A673 (cell line): Measurements from ENCODE around the gene LMCD1. TPM values are rescaled to one million over a fixed set of nuclear protein-coding genes. Genes with fewer than 3 reads are reported as not detected.

Experiments used
- BruUV-seq: library from RNA; stranded (reverse); fragments of 400-500 nt; replicated peaks from 2 replicates; lab custom pipeline; 2021; lab: Mats Ljungman, UMichigan
- CTCF ChIA-PET: fragments of 300-600 bp; sonication (Branson Sonifier 250); formaldehyde crosslinking; loops from one replicate; lab custom pipeline; 2022; ENCODE audit warnings: antibody characterized with exemption; lab: Charles Lee
- POLR2A ChIA-PET: fragments of 300-600 bp; sonication (Branson Sonifier 250); formaldehyde crosslinking; loops from one replicate; lab custom pipeline; 2022; ENCODE audit warnings: antibody characterized with exemption; ENCODE audit not compliant: low non-redundant PET; lab: Charles Lee
- DNase-seq: peaks from one replicate; pipeline ENCODE4 v3.0.0-alpha.2; 2015; ENCODE audit warnings: low spot score
- H3K27ac ChIP-seq: fragments of 200-600 bp; sonication (generic); 2 replicates; pipeline ENCODE4 v1.5.1; 2016; ENCODE audit warnings: mixed run types, low read depth, mild to moderate bottlenecking, mixed read lengths, antibody characterized with exemption, low read length; ENCODE audit not compliant: poor library complexity, severe bottlenecking
- H3K27me3 ChIP-seq: fragments of 200-600 bp; sonication (generic); replicated peaks from 2 replicates; pipeline ENCODE4 v1.6.1; 2017; ENCODE audit warnings: mixed run types, low read depth, mild to moderate bottlenecking, mixed read lengths, antibody characterized with exemption, low read length; ENCODE audit not compliant: insufficient read depth, poor library complexity
- H3K36me3 ChIP-seq: fragments of 200-600 bp; sonication (generic); 2 replicates; pipeline ENCODE4 v1.6.1; 2016; ENCODE audit warnings: mixed run types, mild to moderate bottlenecking, mixed read lengths, antibody characterized with exemption, low read length; ENCODE audit not compliant: insufficient read depth, poor library complexity, severe bottlenecking
- H3K4me1 ChIP-seq: fragments of 200-600 bp; sonication (generic); 2 replicates; pipeline ENCODE4 v1.6.1; 2017; ENCODE audit warnings: mixed run types, mild to moderate bottlenecking, mixed read lengths, antibody characterized with exemption, low read length; ENCODE audit not compliant: insufficient read depth, poor library complexity, severe bottlenecking
- H3K4me3 ChIP-seq: fragments of 200-600 bp; sonication (generic); 2 replicates; pipeline ENCODE4 v1.5.1; 2016; ENCODE audit warnings: low read depth, mixed run types, mild to moderate bottlenecking, mixed read lengths, low read length; ENCODE audit not compliant: poor library complexity, severe bottlenecking
- H3K9me3 ChIP-seq: fragments of 200-600 bp; sonication (generic); 2 replicates; pipeline ENCODE4 v1.6.1; 2016; ENCODE audit warnings: mixed run types, low read depth, mild to moderate bottlenecking, mixed read lengths, antibody characterized with exemption, low read length; ENCODE audit not compliant: poor library complexity, severe bottlenecking
- EZH2 ChIP-seq: fragments of 200-600 bp; sonication (generic); IDR thresholded peaks from 2 replicates; pipeline ENCODE4 v1.6.1; 2017; ENCODE audit warnings: borderline replicate concordance, low read depth, mild to moderate bottlenecking, mixed read lengths, antibody characterized with exemption, low read length; ENCODE audit not compliant: poor library complexity, severe bottlenecking
- intact Hi-C: fragments of 100-400 bp; cut with micrococcal nuclease; formaldehyde crosslinking; loops from one replicate; pipeline ENCODE4 v1.10.0; 2022; ENCODE audit not compliant: unreplicated experiment
- total RNA-seq: library from RNA; stranded (reverse); gene quantifications from 2 replicates; pipeline ENCODE4 v1.2.3, GENCODE V29; 2021
- TF ChIP-seq, protein P1 (sequence below): fragments of 300-800, 200-600 bp; sonication (generic); conservative IDR thresholded peaks from 2 replicates; pipeline ENCODE4 v1.5.1; 2017; ENCODE audit warnings: low read depth, mild to moderate bottlenecking, antibody characterized with exemption, low read length, moderate library complexity, mixed read lengths

Gene LMCD1
- total RNA-seq, 1 experiment from 2014 or later = 4.3 TPM

DNA sequence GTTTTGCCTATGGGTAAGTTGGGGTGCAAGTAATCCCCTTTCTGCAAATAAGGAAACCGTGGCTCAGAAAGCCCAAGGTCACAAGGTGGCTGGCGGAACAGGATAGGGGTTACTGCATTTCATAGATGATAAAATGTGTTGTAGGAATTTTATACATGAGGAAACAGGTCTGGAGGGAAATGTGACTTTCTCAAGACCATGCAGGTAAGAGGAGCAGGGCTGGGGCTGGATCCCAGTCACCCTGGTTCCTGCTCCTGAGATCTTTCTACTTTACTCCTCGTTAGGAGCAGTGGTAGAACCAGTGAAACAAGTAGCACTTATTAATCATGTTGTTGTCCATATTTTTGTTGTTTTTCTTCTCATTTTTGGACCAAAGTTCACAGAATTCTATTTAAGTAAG is 79.8 kb downstream of the LMCD1 start:
- intact Hi-C loops = no loop called here
- no TSS peak for BruUV-seq
- Histone ChIP-seq H3K27ac (no peak overlapping the region), H3K4me1 (no peaks in the 10 kb centered on the region), H3K36me3 (no peaks in the 10 kb centered on the region), H3K4me3 (no peak overlapping the region), H3K27me3 (no peaks in the 10 kb centered on the region), H3K9me3 (no peaks in the 10 kb centered on the region)
- no peak for TF ChIP-seq EZH2
- CTCF ChIA-PET = no interaction called here
- no peak for DNase-seq
- POLR2A ChIA-PET = no interaction called here

DNA sequence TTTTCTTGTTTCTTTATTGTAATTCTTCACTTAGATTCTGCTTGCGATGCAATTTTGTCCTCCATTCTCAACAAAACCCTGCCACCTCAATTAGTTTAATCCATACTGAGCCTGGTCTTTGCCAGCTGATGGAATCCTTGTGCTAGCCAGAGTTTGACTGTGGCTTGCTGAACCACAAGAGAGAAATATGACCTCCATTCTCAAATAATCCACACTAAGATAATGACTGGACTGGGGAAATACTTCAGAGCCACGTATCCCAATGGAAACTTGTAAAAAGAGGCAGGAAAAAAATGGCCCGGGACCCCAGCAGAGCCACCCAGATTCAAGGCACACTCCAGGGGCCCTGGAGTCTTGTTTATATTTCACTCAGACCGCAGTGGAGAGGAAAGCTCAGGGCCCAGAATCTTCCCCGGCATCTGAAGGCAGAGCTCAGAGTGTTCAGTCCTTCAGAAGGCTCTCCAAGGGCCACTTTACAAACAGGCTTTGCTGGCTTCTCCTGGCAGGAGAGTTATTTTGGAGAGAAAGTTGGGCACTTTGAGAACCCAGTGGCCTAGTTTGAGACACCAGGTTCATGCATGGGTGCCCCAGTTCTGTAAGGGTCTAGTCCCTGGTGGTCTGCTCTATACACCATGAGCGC is 80.3 kb downstream of the LMCD1 start:
- Histone ChIP-seq H3K4me3 (no peak overlapping the region), H3K36me3 (no peaks in the 10 kb centered on the region), H3K27me3 (no peaks in the 10 kb centered on the region), H3K27ac (no peak overlapping the region), H3K4me1 (no peaks in the 10 kb centered on the region), H3K9me3 (no peaks in the 10 kb centered on the region)
- no peak for DNase-seq
- no peak for TF ChIP-seq EZH2
- TF ChIP-seq, protein P1, sequence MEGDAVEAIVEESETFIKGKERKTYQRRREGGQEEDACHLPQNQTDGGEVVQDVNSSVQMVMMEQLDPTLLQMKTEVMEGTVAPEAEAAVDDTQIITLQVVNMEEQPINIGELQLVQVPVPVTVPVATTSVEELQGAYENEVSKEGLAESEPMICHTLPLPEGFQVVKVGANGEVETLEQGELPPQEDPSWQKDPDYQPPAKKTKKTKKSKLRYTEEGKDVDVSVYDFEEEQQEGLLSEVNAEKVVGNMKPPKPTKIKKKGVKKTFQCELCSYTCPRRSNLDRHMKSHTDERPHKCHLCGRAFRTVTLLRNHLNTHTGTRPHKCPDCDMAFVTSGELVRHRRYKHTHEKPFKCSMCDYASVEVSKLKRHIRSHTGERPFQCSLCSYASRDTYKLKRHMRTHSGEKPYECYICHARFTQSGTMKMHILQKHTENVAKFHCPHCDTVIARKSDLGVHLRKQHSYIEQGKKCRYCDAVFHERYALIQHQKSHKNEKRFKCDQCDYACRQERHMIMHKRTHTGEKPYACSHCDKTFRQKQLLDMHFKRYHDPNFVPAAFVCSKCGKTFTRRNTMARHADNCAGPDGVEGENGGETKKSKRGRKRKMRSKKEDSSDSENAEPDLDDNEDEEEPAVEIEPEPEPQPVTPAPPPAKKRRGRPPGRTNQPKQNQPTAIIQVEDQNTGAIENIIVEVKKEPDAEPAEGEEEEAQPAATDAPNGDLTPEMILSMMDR = no peak
- POLR2A ChIA-PET = no interaction called here
- CTCF ChIA-PET = no interaction called here
- BruUV-seq = no TSS peak
- intact Hi-C loops = no loop called here

DNA sequence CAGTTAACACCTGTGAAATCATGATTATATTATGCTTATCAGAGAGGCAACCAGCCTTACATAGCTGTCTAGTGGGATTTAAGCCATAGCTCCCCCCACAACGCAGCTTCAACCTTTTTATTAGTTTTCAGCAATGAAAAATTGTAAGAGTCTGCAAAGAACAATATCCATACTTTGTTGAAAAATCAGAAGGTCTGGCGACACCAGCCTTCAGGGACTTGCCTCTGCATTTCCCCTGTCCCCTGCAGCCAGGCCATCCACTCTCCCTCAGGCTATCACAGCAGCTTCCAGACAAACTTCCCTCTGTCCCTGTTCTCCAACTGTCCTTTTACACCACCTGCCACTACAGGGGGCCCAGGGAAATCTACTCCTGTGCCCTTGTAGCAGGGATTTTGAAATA is 83.0 kb downstream of the LMCD1 start:
- Histone ChIP-seq H3K27ac (no peak overlapping the region), H3K27me3 (no peaks in the 10 kb centered on the region), H3K9me3 (no peaks in the 10 kb centered on the region), H3K4me1 (no peaks in the 10 kb centered on the region), H3K4me3 (no peak overlapping the region), H3K36me3 (no peaks in the 10 kb centered on the region)
- BruUV-seq = no TSS peak
- intact Hi-C loops = no loop called here
- POLR2A ChIA-PET = no interaction called here
- TF ChIP-seq EZH2 = no peak
- TF ChIP-seq, protein P1 = no peak
- CTCF ChIA-PET = no interaction called here
- DNase-seq = no peak
